Esophagus muscularis mucosa (tissue), 3 donors: ENCODE measurements around the gene RASL10A.

Source experiments
- CTCF ChIP-seq, 3 experiments: fragments of 200-600 bp in 2 of 3; fragments of 450-650 bp in 1 of 3; sonication (generic) in 2 of 3; IDR thresholded peaks; one replicate each; pipeline ENCODE4 v1.5.1; 2017 to 2019; ENCODE audit warnings: antibody characterized with exemption in 3 of 3, mild to moderate bottlenecking in 2 of 3, moderate library complexity in 1 of 3
- POLR2A ChIP-seq: fragments of 450-650 bp; IDR thresholded peaks from one replicate; pipeline ENCODE4 v1.6.1; 2017; ENCODE audit warnings: antibody characterized with exemption, moderate library complexity, mild to moderate bottlenecking, low read depth
- POLR2AphosphoS5 ChIP-seq, 2 donors: sonication (generic); formaldehyde crosslinking; IDR thresholded peaks; one replicate each; pipeline ENCODE4 v1.6.1; 2017; ENCODE audit warnings: antibody characterized with exemption in 2 of 2

- TF ChIP-seq CTCF (IDR thresholded peaks at IDR 0.05) (no peak), POLR2AphosphoS5 (IDR thresholded peaks at IDR 0.05) (no peak), POLR2A (no peak)
These were observed 37.6 kb downstream of the RASL10A start for GRCh38 chr22:29277927-29278326.
